ENCODE measurements around the gene PSMB2. TPM values are rescaled to one million over a fixed set of nuclear protein-coding genes. Genes with fewer than 3 reads are reported as not detected.

The PSMB2 gene
- total RNA-seq, 2 experiments from 2014 or later = 28.7 to 86.3 TPM

DNA sequence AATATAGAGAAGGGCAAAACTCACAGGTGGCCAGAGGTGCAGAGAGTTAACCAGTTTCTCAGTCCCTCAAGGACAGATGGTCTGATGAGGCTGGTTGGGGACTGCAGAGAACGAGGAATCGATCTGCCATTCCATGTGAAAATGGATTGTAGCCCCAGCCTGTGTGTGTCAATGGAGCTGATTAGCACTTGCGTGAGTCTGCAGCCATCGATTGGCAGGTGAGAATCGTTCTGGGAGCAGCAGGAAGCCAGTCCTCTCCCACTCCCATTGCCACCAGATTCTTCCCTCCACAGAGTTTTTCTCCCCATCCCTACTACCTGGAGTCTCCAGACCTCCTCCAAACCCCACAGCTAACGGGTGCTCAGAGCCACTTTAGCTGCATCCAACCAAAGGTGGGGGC, 18.3 kb upstream of the PSMB2 start:
- intact Hi-C loops (cut with micrococcal nuclease; ENCODE audit: unreplicated experiment) = no loop called here
- Histone ChIP-seq H3K4me3 (ENCODE audit: low read depth, low read length, poor library complexity, severe bottlenecking) (no peak overlapping the region), H2AFZ (ENCODE audit: low read length) (no peak overlapping the region), H3K36me3 (ENCODE audit: insufficient read depth, low read length) (no peaks in the 10 kb centered on the region), H3K9me2 (ENCODE audit: insufficient read depth, low read length) (no peaks in the 10 kb centered on the region), H3K27ac (ENCODE audit: low read depth, low read length, poor library complexity, severe bottlenecking) (no peak overlapping the region), H3K4me2 (ENCODE audit: low read length) (no peak overlapping the region), H3K4me1 (ENCODE audit: insufficient read depth, low read length, poor library complexity, severe bottlenecking) (no peaks in the 10 kb centered on the region), H3K9me3 (ENCODE audit: low read length) (no peaks in the 10 kb centered on the region), H4K20me1 (ENCODE audit: insufficient read depth, low read length) (no peaks in the 10 kb centered on the region), H3K79me2 (ENCODE audit: insufficient read depth, low read depth, low read length) (no peaks in the 10 kb centered on the region)
- TF ChIP-seq, protein P1, sequence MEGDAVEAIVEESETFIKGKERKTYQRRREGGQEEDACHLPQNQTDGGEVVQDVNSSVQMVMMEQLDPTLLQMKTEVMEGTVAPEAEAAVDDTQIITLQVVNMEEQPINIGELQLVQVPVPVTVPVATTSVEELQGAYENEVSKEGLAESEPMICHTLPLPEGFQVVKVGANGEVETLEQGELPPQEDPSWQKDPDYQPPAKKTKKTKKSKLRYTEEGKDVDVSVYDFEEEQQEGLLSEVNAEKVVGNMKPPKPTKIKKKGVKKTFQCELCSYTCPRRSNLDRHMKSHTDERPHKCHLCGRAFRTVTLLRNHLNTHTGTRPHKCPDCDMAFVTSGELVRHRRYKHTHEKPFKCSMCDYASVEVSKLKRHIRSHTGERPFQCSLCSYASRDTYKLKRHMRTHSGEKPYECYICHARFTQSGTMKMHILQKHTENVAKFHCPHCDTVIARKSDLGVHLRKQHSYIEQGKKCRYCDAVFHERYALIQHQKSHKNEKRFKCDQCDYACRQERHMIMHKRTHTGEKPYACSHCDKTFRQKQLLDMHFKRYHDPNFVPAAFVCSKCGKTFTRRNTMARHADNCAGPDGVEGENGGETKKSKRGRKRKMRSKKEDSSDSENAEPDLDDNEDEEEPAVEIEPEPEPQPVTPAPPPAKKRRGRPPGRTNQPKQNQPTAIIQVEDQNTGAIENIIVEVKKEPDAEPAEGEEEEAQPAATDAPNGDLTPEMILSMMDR (conservative IDR thresholded peaks at IDR 0.05; ENCODE audit: low read length) = no peak
- TF ChIP-seq EZH2phosphoT487 (IDR thresholded peaks at IDR 0.05; ENCODE audit: borderline replicate concordance, low read depth, low read length) = no peak
- no TSS peak for BruUV-seq (replicated peaks)
- CTCF ChIA-PET (ENCODE audit: unreplicated experiment) = no interaction called here
- no peak for DNase-seq (ENCODE audit: low spot score)
- POLR2A ChIA-PET = no interaction called here

DNA sequence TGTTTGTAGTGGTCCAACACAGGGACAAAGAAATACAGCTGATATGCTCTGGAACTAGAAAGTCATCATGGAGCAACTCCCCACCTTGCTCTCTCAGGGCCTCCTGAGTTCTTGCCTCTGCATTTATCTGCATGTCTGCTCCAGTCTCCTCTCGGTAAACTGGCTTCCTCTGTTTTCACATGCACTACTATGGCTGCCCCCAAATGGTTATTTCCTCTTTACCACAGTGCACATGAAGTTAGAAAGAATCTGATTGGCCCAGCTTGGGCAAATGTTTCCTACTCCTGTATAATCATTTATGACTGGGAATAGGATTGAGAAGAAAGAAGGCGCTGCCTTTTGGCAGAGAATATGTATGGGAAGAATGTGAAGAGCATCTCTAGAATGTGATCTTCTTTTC, 16.5 kb upstream of the PSMB2 start:
- H3K4me3 ChIP-seq (ENCODE audit: low read depth, low read length, poor library complexity, severe bottlenecking) = no peak overlapping the region
- ChIA-PET CTCF (ENCODE audit: unreplicated experiment) (no interaction called here), POLR2A (no interaction called here)
- intact Hi-C loops (cut with micrococcal nuclease; ENCODE audit: unreplicated experiment) = no loop called here
- no TSS peak for BruUV-seq (replicated peaks)
- no peak for DNase-seq (ENCODE audit: low spot score)
- no peaks in the 10 kb centered on the region for H3K9me2 ChIP-seq (ENCODE audit: insufficient read depth, low read length)
- peak overlapping the region; percentile 65 for H2AFZ ChIP-seq (ENCODE audit: low read length)
- no peak overlapping the region for H3K27ac ChIP-seq (ENCODE audit: low read depth, low read length, poor library complexity, severe bottlenecking)
- H3K4me2 ChIP-seq (ENCODE audit: low read length) = no peak overlapping the region
- no peaks in the 10 kb centered on the region for H3K4me1 ChIP-seq (ENCODE audit: insufficient read depth, low read length, poor library complexity, severe bottlenecking)
- H3K79me2 ChIP-seq (ENCODE audit: insufficient read depth, low read depth, low read length) = no peaks in the 10 kb centered on the region
- TF ChIP-seq, protein P1 (conservative IDR thresholded peaks at IDR 0.05; ENCODE audit: low read length) = no peak
- TF ChIP-seq EZH2phosphoT487 (IDR thresholded peaks at IDR 0.05; ENCODE audit: borderline replicate concordance, low read depth, low read length) = no peak
- H4K20me1 ChIP-seq (ENCODE audit: insufficient read depth, low read length) = no peaks in the 10 kb centered on the region
- no peaks in the 10 kb centered on the region for H3K9me3 ChIP-seq (ENCODE audit: low read length)
- no peaks in the 10 kb centered on the region for H3K36me3 ChIP-seq (ENCODE audit: insufficient read depth, low read length)

DNA sequence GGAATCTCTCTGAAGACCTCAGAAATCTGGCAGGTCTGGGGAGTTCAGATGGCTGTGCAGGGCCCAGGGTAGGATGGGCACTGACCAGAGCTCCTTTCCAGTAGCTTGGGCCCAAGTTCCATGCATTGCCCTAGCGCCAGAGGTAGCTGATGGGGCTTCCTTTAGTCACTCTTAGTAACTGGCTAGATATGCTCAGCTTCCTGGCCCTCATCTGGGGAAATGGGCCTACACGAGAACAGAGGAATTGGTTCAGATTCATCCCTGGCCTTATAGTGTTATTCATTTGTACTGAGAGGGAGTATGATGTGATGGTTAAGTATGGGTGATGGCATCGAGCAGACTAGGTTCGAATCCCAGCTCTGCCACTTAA, 15.5 kb upstream of the PSMB2 start:
- Histone ChIP-seq H3K27ac (ENCODE audit: low read depth, low read length, poor library complexity, severe bottlenecking) (no peak overlapping the region), H3K9me2 (ENCODE audit: insufficient read depth, low read length) (no peaks in the 10 kb centered on the region), H3K36me3 (ENCODE audit: insufficient read depth, low read length) (no peaks in the 10 kb centered on the region), H3K4me2 (ENCODE audit: low read length) (no peak overlapping the region), H4K20me1 (ENCODE audit: insufficient read depth, low read length) (no peaks in the 10 kb centered on the region), H3K4me1 (ENCODE audit: insufficient read depth, low read length, poor library complexity, severe bottlenecking) (no peaks in the 10 kb centered on the region), H3K9me3 (ENCODE audit: low read length) (no peaks in the 10 kb centered on the region), H2AFZ (ENCODE audit: low read length) (no peak overlapping the region), H3K4me3 (ENCODE audit: low read depth, low read length, poor library complexity, severe bottlenecking) (no peak overlapping the region), H3K79me2 (ENCODE audit: insufficient read depth, low read depth, low read length) (no peaks in the 10 kb centered on the region)
- intact Hi-C loops (cut with micrococcal nuclease; ENCODE audit: unreplicated experiment) = no loop called here
- BruUV-seq (replicated peaks) = no TSS peak
- DNase-seq (ENCODE audit: low spot score) = no peak
- ChIA-PET POLR2A (no interaction called here), CTCF (ENCODE audit: unreplicated experiment) (no interaction called here)
- TF ChIP-seq, protein P1 (conservative IDR thresholded peaks at IDR 0.05; ENCODE audit: low read length) = no peak
- TF ChIP-seq EZH2phosphoT487 (IDR thresholded peaks at IDR 0.05; ENCODE audit: borderline replicate concordance, low read depth, low read length) = no peak
